ENCODE results near the gene MDP1.

Gene MDP1

GRCh38 chr14:24255931-24256711 lies 40.3 kb upstream of the MDP1 start:
- Histone ChIP-seq H3K9ac (ENCODE audit: low read depth, low read length, poor library complexity, severe bottlenecking) (no peak overlapping the region), H3K36me3 (ENCODE audit: insufficient read depth, low read length) (no peaks in the 10 kb centered on the region), H3K9me3 (ENCODE audit: insufficient read depth, low read depth, low read length) (no peaks in the 10 kb centered on the region), H3K4me1 (ENCODE audit: insufficient read depth, low read length, poor library complexity, severe bottlenecking) (no peaks in the 10 kb centered on the region), H3K4me2 (ENCODE audit: low read depth, low read length, poor library complexity, severe bottlenecking) (no peak overlapping the region), H3K79me2 (ENCODE audit: insufficient read depth, low read length) (no peaks in the 10 kb centered on the region), H3F3A (ENCODE audit: low read depth) (no peaks in the 10 kb centered on the region), H4K20me1 (ENCODE audit: insufficient read depth, low read length, poor library complexity, severe bottlenecking) (no peaks in the 10 kb centered on the region), H3K4me3 (ENCODE audit: low read length, poor library complexity, severe bottlenecking) (no peak overlapping the region), H3K9me2 (replicated peaks; ENCODE audit: low read depth, low read length) (no peaks in the 10 kb centered on the region), H2AFZ (ENCODE audit: low read length) (no peak overlapping the region), H3K27me3 (ENCODE audit: insufficient read depth, low read length, poor library complexity, severe bottlenecking) (no peaks in the 10 kb centered on the region)
- TF ChIP-seq EZH2phosphoT487 (IDR thresholded peaks at IDR 0.05; ENCODE audit: borderline replicate concordance) = no peak

- H3K36me3 ChIP-seq (ENCODE audit: insufficient read depth, low read length) = no peaks in the 10 kb centered on the region
- no peak overlapping the region for H3K4me2 ChIP-seq (ENCODE audit: low read depth, low read length, poor library complexity, severe bottlenecking)
- no peaks in the 10 kb centered on the region for H3K4me1 ChIP-seq (ENCODE audit: insufficient read depth, low read length, poor library complexity, severe bottlenecking)
- no peaks in the 10 kb centered on the region for H3K9me3 ChIP-seq (ENCODE audit: insufficient read depth, low read depth, low read length)
- no peaks in the 10 kb centered on the region for H3K79me2 ChIP-seq (ENCODE audit: insufficient read depth, low read length)
- no peak overlapping the region for H2AFZ ChIP-seq (ENCODE audit: low read length)
- no peaks in the 10 kb centered on the region for H3F3A ChIP-seq (ENCODE audit: low read depth)
- H3K4me3 ChIP-seq (ENCODE audit: low read length, poor library complexity, severe bottlenecking) = no peak overlapping the region
- no peaks in the 10 kb centered on the region for H3K27me3 ChIP-seq (ENCODE audit: insufficient read depth, low read length, poor library complexity, severe bottlenecking)
- TF ChIP-seq CTCF (conservative IDR thresholded peaks at IDR 0.05; ENCODE audit: low read length) = no peak
- no peak for TF ChIP-seq EZH2phosphoT487 (IDR thresholded peaks at IDR 0.05; ENCODE audit: borderline replicate concordance)
- H3K9me2 ChIP-seq (replicated peaks; ENCODE audit: low read depth, low read length) = no peaks in the 10 kb centered on the region
- no peak overlapping the region for H3K9ac ChIP-seq (ENCODE audit: low read depth, low read length, poor library complexity, severe bottlenecking)
- no peaks in the 10 kb centered on the region for H4K20me1 ChIP-seq (ENCODE audit: insufficient read depth, low read length, poor library complexity, severe bottlenecking)
Measured at GRCh38 chr14:24255438-24255837, 39.6 kb upstream of the MDP1 start.

- Histone ChIP-seq H3K27me3 (ENCODE audit: insufficient read depth, low read length, poor library complexity, severe bottlenecking) (no peaks in the 10 kb centered on the region), H3K9ac (ENCODE audit: low read depth, low read length, poor library complexity, severe bottlenecking) (no peak overlapping the region), H3K36me3 (ENCODE audit: insufficient read depth, low read length) (no peaks in the 10 kb centered on the region), H3K4me3 (ENCODE audit: low read length, poor library complexity, severe bottlenecking) (no peak overlapping the region), H4K20me1 (ENCODE audit: insufficient read depth, low read length, poor library complexity, severe bottlenecking) (no peaks in the 10 kb centered on the region), H3K4me1 (ENCODE audit: insufficient read depth, low read length, poor library complexity, severe bottlenecking) (no peaks in the 10 kb centered on the region), H3K79me2 (ENCODE audit: insufficient read depth, low read length) (no peaks in the 10 kb centered on the region), H2AFZ (ENCODE audit: low read length) (no peak overlapping the region), H3F3A (ENCODE audit: low read depth) (no peaks in the 10 kb centered on the region), H3K9me3 (ENCODE audit: insufficient read depth, low read depth, low read length) (no peaks in the 10 kb centered on the region), H3K4me2 (ENCODE audit: low read depth, low read length, poor library complexity, severe bottlenecking) (no peak overlapping the region), H3K9me2 (replicated peaks; ENCODE audit: low read depth, low read length) (no peaks in the 10 kb centered on the region)
- TF ChIP-seq CTCF (conservative IDR thresholded peaks at IDR 0.05; ENCODE audit: low read length) = no peak
- TF ChIP-seq EZH2phosphoT487 (IDR thresholded peaks at IDR 0.05; ENCODE audit: borderline replicate concordance) = no peak
Measured at GRCh38 chr14:24254630-24255392, 38.9 kb upstream of the MDP1 start.
